Glutamatergic neuron (in vitro differentiated cells): ENCODE results near the gene ADAMTSL4. TPM values are rescaled to one million over a fixed set of nuclear protein-coding genes. Genes with fewer than 3 reads are reported as not detected.

Experiments
- DNase-seq: peaks from one replicate; pipeline ENCODE4 v3.0.0; 2022
- H3K27ac Mint-ChIP-seq: one replicate; pipeline ENCODE4 v1.8.0; 2020; ENCODE audit warnings: mild to moderate bottlenecking, mixed read lengths, inconsistent platforms; ENCODE audit not compliant: unreplicated experiment
- H3K27me3 Mint-ChIP-seq: one replicate; pipeline ENCODE4 v1.8.0; 2020; ENCODE audit warnings: mild to moderate bottlenecking, moderate library complexity, mixed read lengths, inconsistent platforms; ENCODE audit not compliant: unreplicated experiment
- H3K36me3 Mint-ChIP-seq: one replicate; pipeline ENCODE4 v1.8.0; 2020; ENCODE audit warnings: mild to moderate bottlenecking, mixed read lengths, inconsistent platforms; ENCODE audit not compliant: unreplicated experiment
- H3K4me1 Mint-ChIP-seq: one replicate; pipeline ENCODE4 v1.8.0; 2020; ENCODE audit warnings: mild to moderate bottlenecking, low read depth, mixed read lengths, inconsistent platforms; ENCODE audit not compliant: unreplicated experiment
- H3K4me3 Mint-ChIP-seq: one replicate; pipeline ENCODE4 v1.8.0; 2020; ENCODE audit warnings: mild to moderate bottlenecking, mixed read lengths, inconsistent platforms; ENCODE audit not compliant: unreplicated experiment
- H3K9me3 Mint-ChIP-seq: one replicate; pipeline ENCODE4 v1.8.0; 2020; ENCODE audit warnings: mild to moderate bottlenecking, moderate library complexity, mixed read lengths, inconsistent platforms; ENCODE audit not compliant: unreplicated experiment
- total RNA-seq: library from RNA; stranded (reverse); fragmentation: NEBNext Ultra II Directional; extraction: Animal tissue kit (Norgen Biotek cat#: 25700); gene quantifications from one replicate; pipeline ENCODE4 v1.2.1, GENCODE V29; 2021; ENCODE audit not compliant: unreplicated experiment
- TF ChIP-seq, protein P1 (sequence below): fragments of 200-600 bp; sonication (generic); IDR thresholded peaks from one replicate; pipeline ENCODE4 v1.5.0; 2021; ENCODE audit not compliant: partially characterized antibody, unreplicated experiment

ADAMTSL4 gene
- total RNA-seq, 1 donor from 2014 or later, result 0.25 TPM

DNA sequence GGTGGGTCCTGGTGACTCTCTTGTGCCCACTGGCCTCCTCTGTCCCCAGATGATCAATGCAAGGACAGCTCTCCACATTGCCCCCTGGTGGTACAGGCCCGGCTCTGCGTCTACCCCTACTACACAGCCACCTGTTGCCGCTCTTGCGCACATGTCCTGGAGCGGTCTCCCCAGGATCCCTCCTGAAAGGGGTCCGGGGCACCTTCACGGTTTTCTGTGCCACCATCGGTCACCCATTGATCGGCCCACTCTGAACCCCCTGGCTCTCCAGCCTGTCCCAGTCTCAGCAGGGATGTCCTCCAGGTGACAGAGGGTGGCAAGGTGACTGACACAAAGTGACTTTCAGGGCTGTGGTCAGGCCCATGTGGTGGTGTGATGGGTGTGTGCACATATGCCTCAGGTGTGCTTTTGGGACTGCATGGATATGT lies 10.8 kb downstream of the ADAMTSL4 start:
- peak overlapping the region; percentile 34 for H3K4me3 Mint-ChIP-seq
- TF ChIP-seq, protein P1, sequence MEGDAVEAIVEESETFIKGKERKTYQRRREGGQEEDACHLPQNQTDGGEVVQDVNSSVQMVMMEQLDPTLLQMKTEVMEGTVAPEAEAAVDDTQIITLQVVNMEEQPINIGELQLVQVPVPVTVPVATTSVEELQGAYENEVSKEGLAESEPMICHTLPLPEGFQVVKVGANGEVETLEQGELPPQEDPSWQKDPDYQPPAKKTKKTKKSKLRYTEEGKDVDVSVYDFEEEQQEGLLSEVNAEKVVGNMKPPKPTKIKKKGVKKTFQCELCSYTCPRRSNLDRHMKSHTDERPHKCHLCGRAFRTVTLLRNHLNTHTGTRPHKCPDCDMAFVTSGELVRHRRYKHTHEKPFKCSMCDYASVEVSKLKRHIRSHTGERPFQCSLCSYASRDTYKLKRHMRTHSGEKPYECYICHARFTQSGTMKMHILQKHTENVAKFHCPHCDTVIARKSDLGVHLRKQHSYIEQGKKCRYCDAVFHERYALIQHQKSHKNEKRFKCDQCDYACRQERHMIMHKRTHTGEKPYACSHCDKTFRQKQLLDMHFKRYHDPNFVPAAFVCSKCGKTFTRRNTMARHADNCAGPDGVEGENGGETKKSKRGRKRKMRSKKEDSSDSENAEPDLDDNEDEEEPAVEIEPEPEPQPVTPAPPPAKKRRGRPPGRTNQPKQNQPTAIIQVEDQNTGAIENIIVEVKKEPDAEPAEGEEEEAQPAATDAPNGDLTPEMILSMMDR, result peak; percentile 89
- H3K9me3 Mint-ChIP-seq, result peaks cover 11% of the 10 kb centered on the region
- H3K27me3 Mint-ChIP-seq, result peaks cover 13% of the 10 kb centered on the region
- DNase-seq, result peak; percentile 74
- H3K27ac Mint-ChIP-seq, result no peak overlapping the region
- H3K4me1 Mint-ChIP-seq, result peaks cover 27% of the 10 kb centered on the region
- H3K36me3 Mint-ChIP-seq, result no peaks in the 10 kb centered on the region

DNA sequence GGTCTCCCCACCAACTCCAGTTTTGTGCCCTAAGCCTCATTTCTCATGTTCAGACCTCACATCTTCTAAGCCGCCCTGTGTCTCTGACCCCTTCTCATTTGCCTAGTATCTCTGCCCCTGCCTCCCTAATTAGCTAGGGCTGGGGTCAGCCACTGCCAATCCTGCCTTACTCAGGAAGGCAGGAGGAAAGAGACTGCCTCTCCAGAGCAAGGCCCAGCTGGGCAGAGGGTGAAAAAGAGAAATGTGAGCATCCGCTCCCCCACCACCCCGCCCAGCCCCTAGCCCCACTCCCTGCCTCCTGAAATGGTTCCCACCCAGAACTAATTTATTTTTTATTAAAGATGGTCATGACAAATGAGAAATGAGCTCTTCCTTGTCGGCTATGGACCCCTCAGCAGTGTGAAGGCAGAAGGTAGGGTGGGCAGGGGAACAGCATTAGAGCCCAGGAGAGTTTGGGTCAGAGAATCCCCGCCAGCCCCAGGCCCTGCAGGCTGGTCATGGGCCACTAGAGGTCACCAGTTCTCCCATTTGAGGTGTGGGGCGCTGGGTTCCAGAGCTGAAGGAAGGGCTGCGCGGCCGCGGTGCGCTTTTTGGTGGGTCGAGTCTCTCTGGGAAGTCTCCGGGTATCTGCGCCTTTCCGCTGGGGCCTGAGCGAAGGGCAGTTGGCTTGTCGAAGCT lies 11.5 kb downstream of the ADAMTSL4 start:
- Mint-ChIP-seq H3K4me1 (peaks cover 24% of the 10 kb centered on the region), H3K27me3 (peaks cover 11% of the 10 kb centered on the region), H3K4me3 (peak overlapping the region; percentile 99), H3K9me3 (peaks cover 11% of the 10 kb centered on the region), H3K36me3 (no peaks in the 10 kb centered on the region), H3K27ac (peak overlapping the region; percentile 84)
- peak; percentile 94 for DNase-seq
- TF ChIP-seq, protein P1, result peak; percentile 76

DNA sequence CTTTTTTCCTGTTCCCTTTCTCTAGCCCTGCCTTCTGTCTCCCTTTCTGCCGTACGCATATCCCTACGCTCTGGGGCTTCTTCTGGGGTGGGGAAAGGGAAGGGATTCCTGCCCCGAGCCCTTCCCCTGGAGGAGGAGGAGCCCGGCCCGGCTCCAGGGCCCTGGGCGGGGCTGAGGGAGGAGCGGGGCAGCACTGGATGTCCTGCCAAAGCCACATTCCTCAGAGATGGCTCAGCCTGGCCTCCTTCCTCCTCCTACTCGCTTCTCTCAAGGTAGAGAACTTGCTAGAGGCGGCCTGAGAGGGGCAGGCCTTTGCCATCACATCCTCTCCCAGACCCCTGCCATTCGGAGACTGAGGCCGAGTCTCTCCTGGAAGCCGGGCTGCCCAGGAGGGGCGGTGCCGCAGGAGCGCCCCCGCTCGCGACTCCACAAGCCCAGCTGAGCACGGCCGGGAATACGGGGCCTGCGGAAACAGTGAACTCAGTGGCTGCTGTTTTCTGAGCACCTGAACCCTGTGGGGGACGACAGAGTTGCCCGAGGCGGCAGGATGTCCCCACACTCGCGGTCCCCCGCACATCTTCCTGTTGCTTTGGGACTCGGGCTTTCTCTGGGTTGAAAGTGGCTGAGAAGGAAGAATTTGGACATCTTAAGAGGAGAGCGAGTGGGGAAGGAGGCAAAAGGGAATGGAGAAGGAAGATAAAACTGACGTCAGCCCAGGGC lies 12.2 kb downstream of the ADAMTSL4 start:
- DNase-seq, result peak; percentile 81
- peak overlapping the region; percentile 99 for H3K27ac Mint-ChIP-seq
- TF ChIP-seq, protein P1, result peak; percentile 7
- H3K4me3 Mint-ChIP-seq, result peak overlapping the region; percentile 99
- H3K9me3 Mint-ChIP-seq, result peaks cover 11% of the 10 kb centered on the region
- no peaks in the 10 kb centered on the region for H3K36me3 Mint-ChIP-seq
- peaks cover 24% of the 10 kb centered on the region for H3K4me1 Mint-ChIP-seq
- H3K27me3 Mint-ChIP-seq, result peaks cover 11% of the 10 kb centered on the region

DNA sequence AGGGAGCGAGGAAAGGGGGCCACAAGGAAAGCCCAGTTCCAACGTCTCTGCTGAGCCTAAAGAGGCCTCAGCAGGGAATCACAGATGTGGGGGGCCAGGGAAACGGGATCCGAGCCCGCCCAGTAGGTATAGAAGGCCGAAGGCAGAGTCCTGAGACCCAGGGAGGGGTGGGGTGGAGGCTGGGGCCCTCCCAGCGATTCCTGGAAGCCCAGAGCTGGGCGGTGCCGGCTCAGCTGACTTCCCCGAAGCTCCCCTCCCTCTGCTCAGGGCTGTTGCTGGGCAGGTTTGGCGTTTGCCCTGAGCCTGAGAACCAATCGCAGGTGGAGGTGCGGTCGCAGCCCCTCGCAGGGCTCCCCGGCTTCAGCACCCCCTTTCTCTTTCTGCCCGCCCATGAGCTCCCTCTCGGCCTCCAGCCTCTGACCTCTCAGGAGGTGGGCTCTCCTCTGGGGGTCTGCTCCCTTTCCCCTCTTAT lies 12.8 kb downstream of the ADAMTSL4 start:
- DNase-seq, result peak; percentile 81

More for the DNA sequence above, 12.8 kb downstream of the ADAMTSL4 start:
- H3K4me1 Mint-ChIP-seq, result peaks cover 24% of the 10 kb centered on the region
- H3K36me3 Mint-ChIP-seq, result no peaks in the 10 kb centered on the region
- H3K27me3 Mint-ChIP-seq, result peaks cover 11% of the 10 kb centered on the region
- peak overlapping the region; percentile 99 for H3K27ac Mint-ChIP-seq
- TF ChIP-seq, protein P1, result no peak
- H3K9me3 Mint-ChIP-seq, result peaks cover 11% of the 10 kb centered on the region
- peak overlapping the region; percentile 99 for H3K4me3 Mint-ChIP-seq
